Body of pancreas (tissue), 4 donors: ENCODE measurements around the gene TBC1D9.

Experiments used
- CTCF ChIP-seq, 7 experiments: fragments of 450-650 bp in 4 of 7; fragments of 200-600 bp in 3 of 7; sonication (generic) in 3 of 7; IDR thresholded peaks; one replicate each; pipeline ENCODE4 v1.5.1; 2016 to 2019; ENCODE audit warnings: antibody characterized with exemption in 7 of 7
- POLR2A ChIP-seq, 3 donors: fragments of 450-650 bp; IDR thresholded peaks; one replicate each; pipeline ENCODE4 v1.6.1; 2016; ENCODE audit warnings: antibody characterized with exemption in 3 of 3, mild to moderate bottlenecking in 2 of 3

DNA sequence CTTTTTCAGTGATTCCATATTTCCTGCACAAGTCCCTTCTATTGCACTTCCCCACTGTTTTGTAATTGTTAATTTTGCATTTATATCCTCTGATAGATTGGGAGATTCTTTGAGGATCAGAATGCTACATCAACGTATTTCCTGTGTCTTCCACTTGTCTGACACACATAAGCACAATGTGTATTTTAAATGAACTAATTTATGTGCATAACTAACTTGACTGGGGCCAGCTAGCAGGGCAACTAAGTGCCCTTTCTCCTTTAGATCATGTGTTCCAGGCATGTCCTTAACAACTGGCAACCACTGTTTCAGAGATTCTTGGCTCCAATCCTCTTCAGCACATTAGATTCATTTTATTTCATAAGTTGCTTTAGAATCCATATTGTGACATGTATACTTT is 171.7 kb downstream of the TBC1D9 start:
- no peak for TF ChIP-seq POLR2A (IDR thresholded peaks at IDR 0.05)
- TF ChIP-seq CTCF (IDR thresholded peaks at IDR 0.05): no peak
